IMR-90 (cell line): Measurements from ENCODE around the gene DGKZ. TPM values are rescaled to one million over a fixed set of nuclear protein-coding genes. Genes with fewer than 3 reads are reported as not detected.

Experiments
- ATAC-seq: fragments of 200-7000 bp; cut with Tn5 transposase; 2 replicates; pipeline ENCODE4 v1.9.1; 2020; ENCODE audit warnings: low read depth, mild to moderate bottlenecking, moderate library complexity
- BruUV-seq: library from RNA; stranded (reverse); fragments of 400-500 nt; replicated peaks from 2 replicates; lab custom pipeline; 2021; lab: Mats Ljungman, UMichigan
- CTCF ChIA-PET: fragments of 300-600 bp; formaldehyde crosslinking; extraction: SDS; loops from one replicate; lab custom pipeline; 2021; ENCODE audit warnings: antibody characterized with exemption; lab: Yijun Ruan, JAX
- POLR2A ChIA-PET: fragments of 300-600 bp; sonication (Branson Sonifier 250); formaldehyde crosslinking; loops from one replicate; lab custom pipeline; 2022; ENCODE audit warnings: antibody characterized with exemption; ENCODE audit not compliant: unreplicated experiment; lab: Charles Lee
- DNase-seq: peaks from one replicate; pipeline ENCODE4 v3.0.0; 2013
- H2AFZ ChIP-seq: replicated peaks from 2 replicates; pipeline ENCODE3; 2013; ENCODE audit warnings: low read length, mild to moderate bottlenecking; ENCODE audit not compliant: poor library complexity
- H2AK5ac ChIP-seq: 2 replicates; pipeline ENCODE4 v1.6.1; 2013; ENCODE audit warnings: low read depth, low read length, inconsistent platforms
- H2AK9ac ChIP-seq: replicated peaks from 2 replicates; pipeline ENCODE3; 2013; ENCODE audit warnings: mild to moderate bottlenecking, low read depth, low read length, moderate library complexity; ENCODE audit not compliant: poor library complexity
- H2BK120ac ChIP-seq: 2 replicates; pipeline ENCODE4 v1.6.1; 2013; ENCODE audit warnings: low read depth, low read length, inconsistent platforms
- H2BK15ac ChIP-seq: 3 replicates; pipeline ENCODE4 v1.6.1; 2013; ENCODE audit warnings: low read depth, low read length, inconsistent platforms
- H2BK20ac ChIP-seq: 2 replicates; pipeline ENCODE4 v1.6.1; 2013; ENCODE audit warnings: low read depth, mild to moderate bottlenecking, inconsistent platforms, low read length, moderate library complexity
- H2BK5ac ChIP-seq: 2 replicates; pipeline ENCODE4 v1.6.1; 2013; ENCODE audit warnings: mild to moderate bottlenecking, low read depth, low read length, inconsistent platforms; ENCODE audit not compliant: poor library complexity, severe bottlenecking
- H3K14ac ChIP-seq: replicated peaks from 2 replicates; pipeline ENCODE4 v1.6.1; 2013; ENCODE audit warnings: low read depth, low read length, inconsistent platforms
- H3K18ac ChIP-seq: 2 replicates; pipeline ENCODE4 v1.6.1; 2013; ENCODE audit warnings: low read depth, low read length, control low read depth
- H3K23ac ChIP-seq: 2 replicates; pipeline ENCODE4 v1.6.1; 2013; ENCODE audit warnings: low read depth, low read length, inconsistent platforms
- H3K27ac ChIP-seq: 2 replicates; pipeline ENCODE4 v1.5.1; 2013; ENCODE audit warnings: mild to moderate bottlenecking, control low read depth, low read length; ENCODE audit not compliant: insufficient read depth
- H3K27me3 ChIP-seq: 2 replicates; pipeline ENCODE4 v1.6.1; 2013; ENCODE audit warnings: low read length; ENCODE audit not compliant: control insufficient read depth, insufficient read depth
- H3K36me3 ChIP-seq: 2 replicates; pipeline ENCODE4 v1.6.1; 2013; ENCODE audit warnings: low read length, mixed read lengths; ENCODE audit not compliant: control insufficient read depth, insufficient read depth
- H3K4ac ChIP-seq: 2 replicates; pipeline ENCODE4 v1.6.1; 2013; ENCODE audit warnings: low read depth, low read length, inconsistent platforms
- H3K4me1 ChIP-seq: 2 replicates; pipeline ENCODE4 v1.6.1; 2013; ENCODE audit warnings: low read length, mixed read lengths; ENCODE audit not compliant: control insufficient read depth, insufficient read depth
- H3K4me2 ChIP-seq: 2 replicates; pipeline ENCODE4 v1.6.1; 2013; ENCODE audit warnings: low read depth, mild to moderate bottlenecking, control low read depth, low read length, moderate library complexity
- H3K4me3 ChIP-seq: 2 replicates; pipeline ENCODE4 v1.5.1; 2013; ENCODE audit warnings: low read depth, mild to moderate bottlenecking, control low read depth, low read length, moderate library complexity; ENCODE audit not compliant: insufficient read depth
- H3K56ac ChIP-seq: 2 replicates; pipeline ENCODE4 v1.6.1; 2013; ENCODE audit warnings: low read length, inconsistent platforms; ENCODE audit not compliant: insufficient read depth; ENCODE audit errors: extremely low read depth
- H3K79me1 ChIP-seq, 2 experiments: 2 replicates each; pipeline ENCODE4 v1.6.1; 2013; ENCODE audit warnings: low read length in 2 of 2, inconsistent platforms in 1 of 2, low read depth in 1 of 2
- H3K9ac ChIP-seq: 2 replicates; pipeline ENCODE4 v1.6.1; 2013; ENCODE audit warnings: low read depth, low read length, control low read depth
- H3K9me1 ChIP-seq: 2 replicates; pipeline ENCODE4 v1.6.1; 2013; ENCODE audit warnings: low read length, inconsistent platforms; ENCODE audit not compliant: insufficient read depth
- H3K9me3 ChIP-seq: 2 replicates; pipeline ENCODE4 v1.6.1; 2013; ENCODE audit warnings: low read length; ENCODE audit not compliant: control insufficient read depth, insufficient read depth
- H4K20me1 ChIP-seq: 2 replicates; pipeline ENCODE4 v1.6.1; 2013; ENCODE audit warnings: low read length, inconsistent platforms; ENCODE audit not compliant: insufficient read depth
- H4K5ac ChIP-seq: 2 replicates; pipeline ENCODE4 v1.6.1; 2013; ENCODE audit warnings: mild to moderate bottlenecking, low read depth, low read length, control low read depth
- H4K8ac ChIP-seq, 2 experiments: 2 replicates each; pipeline ENCODE4 v1.6.1; 2013; ENCODE audit warnings: low read depth in 2 of 2, low read length in 2 of 2, control low read depth in 1 of 2, inconsistent platforms in 1 of 2
- H4K91ac ChIP-seq: 2 replicates; pipeline ENCODE4 v1.6.1; 2013; ENCODE audit warnings: low read depth, low read length, inconsistent platforms; ENCODE audit not compliant: insufficient read depth
- BHLHE40 ChIP-seq: fragments of 150-350 bp; IDR thresholded peaks from 2 replicates; pipeline ENCODE4 v1.6.1; 2016; ENCODE audit warnings: mild to moderate bottlenecking, low read depth, low read length
- CEBPB ChIP-seq: IDR thresholded peaks from 2 replicates; pipeline ENCODE4 v1.6.1; 2012; ENCODE audit warnings: low read depth, low read length, improper control_type of control experiment
- CHD1 ChIP-seq: IDR thresholded peaks from 2 replicates; pipeline ENCODE4 v1.6.1; 2012; ENCODE audit warnings: low read depth, low read length, improper control_type of control experiment
- ELK1 ChIP-seq: fragments of 150-350 bp; IDR thresholded peaks from 2 replicates; pipeline ENCODE4 v1.6.1; 2016; ENCODE audit warnings: low read depth, mild to moderate bottlenecking, low read length, moderate library complexity, borderline replicate concordance
- FOS ChIP-seq: fragments of 150-350 bp; IDR thresholded peaks from 2 replicates; pipeline ENCODE4 v1.6.1; 2016; ENCODE audit warnings: low read depth, low read length
- MAFK ChIP-seq: IDR thresholded peaks from 2 replicates; pipeline ENCODE4 v1.6.1; 2012; ENCODE audit warnings: low read depth, low read length, improper control_type of control experiment
- MAZ ChIP-seq: IDR thresholded peaks from 2 replicates; pipeline ENCODE4 v1.6.1; 2012; ENCODE audit warnings: low read depth, mild to moderate bottlenecking, low read length, improper control_type of control experiment, moderate library complexity, borderline replicate concordance
- MXI1 ChIP-seq: IDR thresholded peaks from 2 replicates; pipeline ENCODE4 v1.6.1; 2012; ENCODE audit warnings: low read depth, mild to moderate bottlenecking, low read length, moderate library complexity, borderline replicate concordance
- NFE2L2 ChIP-seq: fragments of 150-350 bp; IDR thresholded peaks from 2 replicates; pipeline ENCODE4 v1.6.1; 2016; ENCODE audit warnings: low read depth, mild to moderate bottlenecking, low read length
- POLR2A ChIP-seq: IDR thresholded peaks from 2 replicates; pipeline ENCODE4 v1.6.1; 2012; ENCODE audit warnings: mild to moderate bottlenecking, low read depth, low read length
- RAD21 ChIP-seq: IDR thresholded peaks from 2 replicates; pipeline ENCODE4 v1.6.1; 2012; ENCODE audit warnings: low read length, improper control_type of control experiment
- RFX5 ChIP-seq: IDR thresholded peaks from 2 replicates; pipeline ENCODE4 v1.8.0; 2012; ENCODE audit warnings: low read depth, mild to moderate bottlenecking, low read length, moderate library complexity
- SMC3 ChIP-seq: fragments of 150-350 bp; IDR thresholded peaks from 2 replicates; pipeline ENCODE4 v1.6.1; 2016; ENCODE audit warnings: low read depth, mild to moderate bottlenecking, antibody characterized with exemption, low read length, moderate library complexity
- USF2 ChIP-seq: fragments of 150-350 bp; IDR thresholded peaks from 2 replicates; pipeline ENCODE4 v1.6.1; 2017; ENCODE audit warnings: mild to moderate bottlenecking, antibody characterized with exemption, low read length, low read depth
- WGBS, 2 experiments: methylation state at CpG; one replicate each; pipeline versions ENCODE4 v1.1.5 to v1.1.7; 2013; ENCODE audit warnings: missing lambda C conversion rate in 2 of 2; ENCODE audit not compliant: insufficient read length in 1 of 2; ENCODE audit errors: extremely low coverage in 2 of 2; 5-methylcytosine and 5-hydroxymethylcytosine counted together
- dilution Hi-C: fragments of 300-500 bp; cut with HindIII; formaldehyde crosslinking; loops from one replicate; pipeline ENCODE4 v1.14.3; 2018; ENCODE audit warnings: low sequenced_read_pairs; ENCODE audit not compliant: unreplicated experiment
- in situ Hi-C: fragments of 300-500 bp; cut with MboI; formaldehyde crosslinking; loops from 3 replicates; pipeline ENCODE4 v1.14.3; 2019; ENCODE audit warnings: low sequenced_read_pairs, inconsistent platforms, mixed read lengths
- intact Hi-C: fragments of 100-400 bp; cut with micrococcal nuclease; formaldehyde crosslinking; loops from 2 replicates; pipeline ENCODE4 v1.10.0; 2022
- polyA plus RNA-seq, 3 experiments: library from polyadenylated mRNA; depleted of rRNA; stranded (reverse); fragments of >200 nt; gene quantifications; 2 replicates each; pipeline ENCODE4 v1.2.3, GENCODE V29; 2012; ENCODE audit warnings: low replicate concordance in 1 of 3
- total RNA-seq: library from RNA; depleted of rRNA; stranded (reverse); fragments of >200 nt; gene quantifications from 2 replicates; pipeline ENCODE4 v1.2.3, GENCODE V29; 2012
- TF ChIP-seq, protein P1 (sequence below): conservative IDR thresholded peaks from 2 replicates; pipeline ENCODE4 v1.5.1; 2012; ENCODE audit warnings: mild to moderate bottlenecking, low read depth, low read length, improper control_type of control experiment

Gene DGKZ
- total and polyA plus RNA-seq, 2 of the 4 experiments (the other 2 are of a cell fraction) = 46.8 to 62.0 TPM

GRCh38 chr11:46369458-46370152 lies 22.3 kb downstream of the DGKZ start:
- Histone ChIP-seq H3K9me3 (no peaks in the 10 kb centered on the region), H3K4ac (0 out of 2 replicates have a peak overlapping the region, but pooled peaks have one; percentile 59), H2BK20ac (no peak overlapping the region), H4K5ac (no peak overlapping the region), H2BK5ac (no peak overlapping the region), H3K4me2 (no peak overlapping the region), H3K79me1 (peaks cover 0 to 35% of the 10 kb centered on the region in 2 experiments; a peak in 3 of 4 replicates), H3K9ac (no peak overlapping the region; the same call in 1 of the 2 replicates), H2BK120ac (no peak overlapping the region), H2BK15ac (no peak overlapping the region), H4K91ac (no peak overlapping the region), H3K4me3 (no peak overlapping the region), H2AK5ac (no peak overlapping the region), H3K27me3 (no peaks in the 10 kb centered on the region), H3K4me1 (peaks cover 10% of the 10 kb centered on the region; the same call in 1 of the 2 replicates), H3K14ac (0 out of 2 replicates have a peak overlapping the region, but pooled peaks have one; percentile 7), H3K9me1 (0 out of 2 replicates have a peak, but pooled peaks cover 4% of the 10 kb centered on the region), H3K56ac (no peak overlapping the region), H2AFZ (peak overlapping the region; percentile 54), H4K8ac (no peak overlapping the region), H3K36me3 (peaks cover 24% of the 10 kb centered on the region; the same call in 1 of the 2 replicates), H3K27ac (no peak overlapping the region), H2AK9ac (peak overlapping the region; percentile 68), H4K20me1 (peaks cover 12% of the 10 kb centered on the region), H3K23ac (no peak overlapping the region), H3K18ac (no peak overlapping the region)
- CTCF ChIA-PET = no interaction called here
- POLR2A ChIA-PET = no interaction called here
- in situ Hi-C loops = no loop called here
- DNase-seq (peak; percentile 77), ATAC-seq (peak; percentile 90)
- BruUV-seq = no TSS peak
- WGBS, 2 experiments = 37% methylated on average over 14 of the region's 25 CpGs; no CpG with 5 or more reads in 1 of the 2 experiments
- dilution Hi-C loops = no loop called here
- intact Hi-C loops = loop anchor here (1.0 to 2.0 kb wide), 3 partner anchors 16 to 169 kb away; no protein-coding TSS in a partner anchor
- TF ChIP-seq USF2 (no peak), MAZ (no peak), CEBPB (no peak), MAFK (no peak), NFE2L2 (no peak), FOS (no peak), CHD1 (no peak), RFX5 (no peak), POLR2A (no peak), SMC3 (peak; percentile 83), RAD21 (peak; percentile 67), ELK1 (no peak), BHLHE40 (no peak), MXI1 (peak; percentile 59; the same call in 1 of the 2 replicates)
- TF ChIP-seq, protein P1, sequence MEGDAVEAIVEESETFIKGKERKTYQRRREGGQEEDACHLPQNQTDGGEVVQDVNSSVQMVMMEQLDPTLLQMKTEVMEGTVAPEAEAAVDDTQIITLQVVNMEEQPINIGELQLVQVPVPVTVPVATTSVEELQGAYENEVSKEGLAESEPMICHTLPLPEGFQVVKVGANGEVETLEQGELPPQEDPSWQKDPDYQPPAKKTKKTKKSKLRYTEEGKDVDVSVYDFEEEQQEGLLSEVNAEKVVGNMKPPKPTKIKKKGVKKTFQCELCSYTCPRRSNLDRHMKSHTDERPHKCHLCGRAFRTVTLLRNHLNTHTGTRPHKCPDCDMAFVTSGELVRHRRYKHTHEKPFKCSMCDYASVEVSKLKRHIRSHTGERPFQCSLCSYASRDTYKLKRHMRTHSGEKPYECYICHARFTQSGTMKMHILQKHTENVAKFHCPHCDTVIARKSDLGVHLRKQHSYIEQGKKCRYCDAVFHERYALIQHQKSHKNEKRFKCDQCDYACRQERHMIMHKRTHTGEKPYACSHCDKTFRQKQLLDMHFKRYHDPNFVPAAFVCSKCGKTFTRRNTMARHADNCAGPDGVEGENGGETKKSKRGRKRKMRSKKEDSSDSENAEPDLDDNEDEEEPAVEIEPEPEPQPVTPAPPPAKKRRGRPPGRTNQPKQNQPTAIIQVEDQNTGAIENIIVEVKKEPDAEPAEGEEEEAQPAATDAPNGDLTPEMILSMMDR = peak; percentile 87
